Transverse colon (tissue), 4 donors: Measurements from ENCODE around the gene HNRNPF. TPM values are rescaled to one million over a fixed set of nuclear protein-coding genes. Genes with fewer than 3 reads are reported as not detected.
"Not testable (repeated sequence)": the region's sequence is repeated elsewhere in the genome, so short reads cannot be mapped to it uniquely, and the experiment has no call there.

Experiments
- DNase-seq: peaks from one replicate; pipeline ENCODE4 v3.0.0-alpha.2; 2019
- H3K27ac ChIP-seq, 4 donors: fragments of 200-600 bp; sonication (generic); 2 replicates each; pipeline ENCODE4 v1.5.1; 2016 to 2018; ENCODE audit warnings: inconsistent platforms in 4 of 4
- H3K27me3 ChIP-seq: fragments of 200-600 bp; sonication (generic); 2 replicates; pipeline ENCODE4 v1.5.1; 2017; ENCODE audit warnings: inconsistent platforms
- H3K36me3 ChIP-seq, 4 donors: fragments of 200-600 bp; sonication (generic); 2 replicates each; pipeline ENCODE4 v1.5.1; 2017 to 2019; ENCODE audit warnings: inconsistent platforms in 4 of 4
- H3K4me1 ChIP-seq, 4 donors: fragments of 200-600 bp; sonication (generic); 2 replicates each; pipeline ENCODE4 v1.5.1; 2017 to 2020; ENCODE audit warnings: inconsistent platforms in 4 of 4
- H3K4me3 ChIP-seq, 4 donors: fragments of 200-600 bp; sonication (generic); 1 replicate in 1 of 4; 2 replicates in 3 of 4; pipeline versions ENCODE4 v1.5.1 to v1.6.1; 2017 to 2019; ENCODE audit warnings: inconsistent platforms in 4 of 4
- H3K9me3 ChIP-seq, 2 donors: fragments of 200-600 bp; sonication (generic); 2 replicates each; pipeline ENCODE4 v1.5.1; 2017 to 2019; ENCODE audit warnings: inconsistent platforms in 2 of 2
- CTCF ChIP-seq, 5 experiments: fragments of 200-600 bp in 3 of 5; fragments of 450-650 bp in 2 of 5; sonication (generic) in 3 of 5; IDR thresholded peaks; 1 replicate in 2 of 5; 2 replicates in 3 of 5; pipeline ENCODE4 v1.5.1; 2016 to 2017; ENCODE audit warnings: antibody characterized with exemption in 5 of 5, inconsistent platforms in 3 of 5, mild to moderate bottlenecking in 2 of 5, moderate library complexity in 1 of 5
- EP300 ChIP-seq: sonication (generic); formaldehyde crosslinking; IDR thresholded peaks from one replicate; pipeline ENCODE4 v1.6.1; 2017; ENCODE audit warnings: antibody characterized with exemption, low read depth
- POLR2A ChIP-seq: fragments of 450-650 bp; IDR thresholded peaks from one replicate; pipeline ENCODE4 v1.6.1; 2016; ENCODE audit warnings: antibody characterized with exemption, mild to moderate bottlenecking, moderate library complexity
- POLR2AphosphoS5 ChIP-seq, 3 donors: sonication (generic); formaldehyde crosslinking; IDR thresholded peaks; one replicate each; pipeline ENCODE4 v1.6.1; 2016; ENCODE audit warnings: antibody characterized with exemption in 3 of 3
- WGBS, 2 donors: methylation state at CpG; one replicate each; pipeline ENCODE4 v1.1.5; 2018; ENCODE audit warnings: low coverage in 1 of 2; 5-methylcytosine and 5-hydroxymethylcytosine counted together
- in situ Hi-C, 4 donors: fragments of 200-750 bp; cut with MboI; loops; one replicate each; pipeline versions ENCODE4 v1.15.0 to v1.15.1; 2017; ENCODE audit warnings: low sequenced_read_pairs in 3 of 4, low pct_ligation_motif_present in 1 of 4, low pct_unique_long_range_greater_than_20kb in 1 of 4
- intact Hi-C: fragments of 100-400 bp; cut with DNase I; formaldehyde crosslinking; loops from one replicate; pipeline ENCODE4 v1.15.1; 2023; ENCODE audit warnings: low total_unique reads
- total RNA-seq, 4 donors: library from RNA; depleted of rRNA; stranded (reverse); fragments of >200 nt; gene quantifications; one replicate each; pipeline ENCODE4 v1.1.0, GENCODE V29; 2016

Gene HNRNPF
- total RNA-seq, 4 donors from 2014 or later, result 127 to 171 (median 155) TPM

- Histone ChIP-seq H3K27me3 (no peaks in the 10 kb centered on the region), H3K27ac (peak overlapping the region; percentile 98 to 100 (median 99)), H3K4me1 (peaks cover 25 to 65% (median 44%) of the 10 kb centered on the region in 4 donors), H3K9me3 (no peaks in the 10 kb centered on the region), H3K36me3 (peaks cover 0 to 32% (median 9%) of the 10 kb centered on the region in 4 donors), H3K4me3 (peak overlapping the region; percentile 62 to 86 (median 69))
- peak; percentile 85 for DNase-seq
- TF ChIP-seq POLR2AphosphoS5 (IDR thresholded peaks at IDR 0.05) (peak in 2 of 3 donors; percentile 5 to 57), POLR2A (peak; percentile 76), EP300 (no peak)
- intact Hi-C loops, result no loop called here
- WGBS, 2 donors, result 2% methylated on average over 41 of the region's 71 CpGs; no CpG with 5 or more reads in 1 of the 2 donors
- in situ Hi-C loops, result loop anchor here in 1 of 4 donors (5.0 kb wide), 1 partner anchor 56 kb away; no protein-coding TSS in a partner anchor
Measured at GRCh38 chr10:43396061-43396927, 12.7 kb downstream of the HNRNPF start.

GRCh38 chr10:43395571-43396060, 13.4 kb downstream of the HNRNPF start:
- DNase-seq, result no peak
- Histone ChIP-seq H3K27me3 (no peaks in the 10 kb centered on the region), H3K27ac (peak overlapping the region; percentile 98 to 100 (median 99)), H3K4me3 (peak overlapping the region; percentile 62 to 86 (median 69)), H3K4me1 (peaks cover 23 to 64% (median 43%) of the 10 kb centered on the region in 4 donors), H3K9me3 (no peaks in the 10 kb centered on the region), H3K36me3 (peaks cover 0 to 38% (median 12%) of the 10 kb centered on the region in 4 donors)
- in situ Hi-C loops, result loop anchor here in 1 of 4 donors (5.0 kb wide), 1 partner anchor 57 kb away; no protein-coding TSS in a partner anchor
- no peak for TF ChIP-seq EP300
- TF ChIP-seq POLR2A, result no peak
- intact Hi-C loops, result no loop called here
- WGBS, 2 donors, result 0 to 7% methylated on average over 1 to 18 of the region's 18 CpGs

- H3K36me3 ChIP-seq, result peaks cover 0 to 40% (median 15%) of the 10 kb centered on the region in 4 donors
- in situ Hi-C loops, result loop anchor here in 1 of 4 donors (5.0 kb wide), 1 partner anchor 57 kb away; no protein-coding TSS in a partner anchor
Measured at GRCh38 chr10:43394868-43395267, 14.1 kb downstream of the HNRNPF start.

GRCh38 chr10:43393606-43394360, 15.2 kb downstream of the HNRNPF start:
- Histone ChIP-seq H3K9me3 (no peaks in the 10 kb centered on the region), H3K27ac (no peak overlapping the region), H3K27me3 (no peaks in the 10 kb centered on the region), H3K4me1 (peaks cover 16 to 48% (median 32%) of the 10 kb centered on the region in 4 donors), H3K4me3 (no peak overlapping the region), H3K36me3 (peaks cover 0 to 46% (median 18%) of the 10 kb centered on the region in 4 donors)
- TF ChIP-seq POLR2A, result no peak
- no peak for TF ChIP-seq CTCF (IDR thresholded peaks at IDR 0.05)
- TF ChIP-seq POLR2AphosphoS5 (IDR thresholded peaks at IDR 0.05), result no peak
- TF ChIP-seq EP300, result no peak
- intact Hi-C loops (no loop called here), in situ Hi-C loops (no loop called here)
- 82 to 85% methylated on average over 3 of the region's 3 CpGs for WGBS, 2 donors
- DNase-seq, result no peak

More at GRCh38 chr10:43394868-43395267, 14.1 kb downstream of the HNRNPF start:
- intact Hi-C loops, result no loop called here
- H3K27ac ChIP-seq, result peak overlapping the region; percentile 98 to 100 (median 99)
- no peak for TF ChIP-seq CTCF (IDR thresholded peaks at IDR 0.05)
- no peak for TF ChIP-seq EP300
- no peak for TF ChIP-seq POLR2A
- TF ChIP-seq POLR2AphosphoS5 (IDR thresholded peaks at IDR 0.05), result no peak
- peak overlapping the region in 2 of 4 donors; percentile 67 to 86 for H3K4me3 ChIP-seq
- H3K27me3 ChIP-seq, result no peaks in the 10 kb centered on the region
- no peak for DNase-seq
- WGBS, 2 donors, result 61 to 68% methylated on average over 4 to 6 of the region's 6 CpGs
- peaks cover 16 to 58% (median 41%) of the 10 kb centered on the region in 4 donors for H3K4me1 ChIP-seq
- no peaks in the 10 kb centered on the region for H3K9me3 ChIP-seq

- H3K27me3 ChIP-seq, H3K9me3 ChIP-seq, H3K27ac ChIP-seq, intact Hi-C loops, H3K4me3 ChIP-seq, in situ Hi-C loops, DNase-seq: not testable (repeated sequence)
- 96 to 100% methylated on average over 1 to 11 of the region's 11 CpGs for WGBS, 2 donors
- H3K4me1 ChIP-seq, result peaks cover 11 to 42% (median 26%) of the 10 kb centered on the region in 4 donors
- peaks cover 0 to 51% (median 19%) of the 10 kb centered on the region in 4 donors for H3K36me3 ChIP-seq
Measured at GRCh38 chr10:43393186-43393585, 15.8 kb downstream of the HNRNPF start.
